HG03520 (cell line): ENCODE results near the gene ACACB.
"Not testable (repeated sequence)": the region's sequence is repeated elsewhere in the genome, so short reads cannot be mapped to it uniquely, and the experiment has no call there.

Experiments used
- ATAC-seq: cut with Tn5 transposase; IDR thresholded peaks from one replicate; pipeline ENCODE4 v1.9.1; 2021; ENCODE audit warnings: mild to moderate bottlenecking, moderate library complexity; ENCODE audit not compliant: unreplicated experiment

Gene ACACB

GRCh38 chr12:109170324-109170723, 53.9 kb downstream of the ACACB start:
- no peak for ATAC-seq

DNA sequence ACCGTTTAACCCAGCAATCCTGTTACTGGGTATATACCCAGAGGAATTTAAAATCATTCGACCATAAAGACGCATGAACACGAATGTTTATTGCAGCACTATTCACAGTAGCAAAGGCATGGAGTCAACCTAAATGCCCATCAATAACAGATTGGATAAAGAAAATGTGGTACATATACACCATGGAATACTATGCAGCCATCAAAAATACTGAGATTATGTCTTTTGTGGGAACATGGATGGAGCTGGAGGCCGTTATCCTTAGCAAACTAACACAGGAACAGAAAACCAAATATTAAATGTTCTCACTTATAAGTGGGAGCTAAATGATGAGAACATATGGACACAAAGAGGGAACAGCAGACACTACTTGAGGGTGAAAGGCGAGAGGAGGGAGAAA, 56.4 kb downstream of the ACACB start:
- ATAC-seq, result not testable (repeated sequence)

DNA sequence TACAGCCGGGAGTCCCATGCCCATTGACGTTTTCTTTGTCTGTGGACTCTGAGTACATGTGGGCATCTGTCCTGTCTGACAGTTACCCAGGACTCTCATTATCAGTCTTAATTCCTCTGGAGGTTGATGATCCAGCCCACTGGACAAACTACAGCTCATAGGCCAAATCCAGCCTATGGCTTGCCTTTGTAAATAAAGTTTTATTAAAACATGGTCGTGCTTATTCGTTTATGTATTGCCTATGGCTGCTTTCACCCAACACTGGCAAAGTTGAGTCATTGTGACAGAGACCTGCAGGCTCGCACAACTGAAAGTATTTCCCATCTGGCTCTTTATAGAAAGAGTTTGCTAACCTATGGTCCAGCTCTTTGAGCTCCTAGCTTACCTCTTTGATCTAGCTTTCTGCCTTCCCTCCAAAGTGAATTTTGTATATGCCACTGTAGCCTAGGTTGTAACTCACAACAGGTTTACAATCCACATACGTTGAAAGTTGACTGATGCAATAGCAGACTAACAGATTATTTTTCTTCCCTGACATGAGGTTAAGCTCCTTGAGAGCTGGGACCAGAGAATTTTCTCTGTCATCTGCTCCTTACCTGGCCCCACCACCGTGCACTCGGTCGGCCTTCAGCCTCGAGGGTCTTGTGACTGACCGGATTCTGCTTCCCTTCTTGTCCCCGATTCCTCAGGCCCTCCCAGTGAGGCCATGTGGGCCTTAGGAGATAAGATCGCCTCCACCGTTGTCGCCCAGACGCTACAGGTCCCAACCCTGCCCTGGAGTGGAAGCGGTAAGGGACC, 57.3 kb downstream of the ACACB start:
- ATAC-seq, result no peak

- no peak for ATAC-seq
Measured at GRCh38 chr12:109174468-109174867, 58.1 kb downstream of the ACACB start.

DNA sequence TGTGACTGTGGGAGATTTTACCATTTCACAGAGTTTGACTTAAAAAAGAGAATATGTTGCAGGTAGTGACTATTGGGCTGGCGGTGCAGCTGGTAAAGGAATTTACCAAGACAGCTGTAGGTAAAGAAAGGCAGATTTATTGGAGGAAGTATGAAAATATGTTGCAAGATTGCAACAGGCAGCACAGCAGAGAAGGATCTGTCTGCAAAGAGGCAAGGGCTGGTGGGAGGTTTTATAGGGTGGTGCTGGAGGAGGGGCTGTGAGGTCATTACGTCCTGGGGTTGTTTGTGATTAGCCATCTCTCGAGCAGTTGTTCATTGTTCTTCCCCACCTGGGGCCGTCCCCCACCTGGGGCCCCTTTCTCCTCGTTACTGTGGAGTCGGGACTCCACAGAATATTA, 62.1 kb downstream of the ACACB start:
- ATAC-seq, result no peak

- ATAC-seq, result no peak
Measured at GRCh38 chr12:109179927-109180326, 63.5 kb downstream of the ACACB start.

DNA sequence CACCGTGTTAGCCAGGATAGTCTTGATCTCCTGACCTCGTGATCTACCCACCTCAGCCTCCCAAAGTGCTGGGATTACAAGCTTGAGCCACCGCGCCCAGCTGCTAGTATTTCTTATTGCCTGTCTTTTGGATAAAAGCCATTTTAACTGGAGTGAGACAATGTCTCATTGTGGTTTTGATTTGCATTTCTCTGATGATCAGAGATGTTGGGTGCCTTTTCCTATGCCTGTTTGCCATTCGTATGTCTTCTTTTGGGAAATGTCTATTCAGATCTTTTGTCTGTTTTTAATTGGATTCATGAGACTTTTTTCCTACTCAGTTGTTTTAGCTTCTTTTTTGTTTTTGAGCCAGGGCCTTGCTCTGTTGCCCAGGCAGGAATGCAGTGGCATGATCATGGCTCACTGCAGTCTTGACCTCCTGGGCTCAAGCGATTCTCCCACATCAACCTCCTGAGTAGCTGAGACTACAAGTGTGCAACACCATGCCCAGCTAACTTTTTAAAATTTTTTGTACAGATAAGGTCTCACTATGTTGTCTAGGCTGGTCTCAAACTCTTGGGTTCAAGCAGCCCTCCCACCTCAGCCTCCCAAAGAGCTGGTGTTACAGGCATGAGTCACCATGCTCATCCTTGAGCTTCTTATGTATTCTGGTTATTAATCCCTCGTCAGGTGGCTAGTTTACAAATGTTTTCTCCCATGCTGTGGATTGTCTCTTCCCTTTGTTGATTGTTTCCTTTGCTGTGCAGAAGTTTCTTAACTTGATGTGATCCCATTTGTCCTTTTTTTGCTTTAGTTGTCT, 65.9 kb downstream of the ACACB start:
- no peak for ATAC-seq

GRCh38 chr12:109185441-109185840, 69.1 kb downstream of the ACACB start:
- no peak for ATAC-seq

DNA sequence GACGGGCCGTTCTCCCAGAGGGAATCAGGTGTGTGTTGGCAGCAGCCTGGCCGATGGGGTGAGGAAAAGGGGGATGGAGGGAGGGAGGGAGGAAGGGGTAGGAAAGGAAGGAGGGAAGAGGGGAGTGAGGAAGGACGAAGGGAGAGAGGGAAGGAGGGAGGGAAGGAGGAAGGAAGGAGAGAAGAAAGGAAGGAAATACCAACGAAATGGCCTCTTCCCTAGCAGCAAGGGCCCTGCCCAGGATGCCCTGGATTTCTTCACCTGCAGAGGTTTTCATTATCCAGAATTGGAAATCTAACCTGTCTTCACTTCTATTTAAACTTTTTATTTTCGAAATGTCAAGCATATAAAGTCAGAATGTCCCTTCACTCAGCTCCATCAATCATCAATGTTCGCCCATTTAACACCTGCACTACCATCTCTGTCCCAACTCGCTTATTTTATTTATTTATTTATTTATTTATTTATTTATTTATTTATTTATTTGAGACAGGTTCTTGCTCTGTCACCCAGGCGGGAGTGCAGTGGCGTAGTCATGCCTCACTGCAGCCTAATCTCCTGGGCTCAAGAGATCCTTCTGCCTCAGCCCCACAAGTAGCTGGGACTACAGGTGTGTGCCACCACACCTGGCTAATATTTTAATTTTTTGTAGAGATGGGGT, 70.7 kb downstream of the ACACB start:
- ATAC-seq, result no peak

DNA sequence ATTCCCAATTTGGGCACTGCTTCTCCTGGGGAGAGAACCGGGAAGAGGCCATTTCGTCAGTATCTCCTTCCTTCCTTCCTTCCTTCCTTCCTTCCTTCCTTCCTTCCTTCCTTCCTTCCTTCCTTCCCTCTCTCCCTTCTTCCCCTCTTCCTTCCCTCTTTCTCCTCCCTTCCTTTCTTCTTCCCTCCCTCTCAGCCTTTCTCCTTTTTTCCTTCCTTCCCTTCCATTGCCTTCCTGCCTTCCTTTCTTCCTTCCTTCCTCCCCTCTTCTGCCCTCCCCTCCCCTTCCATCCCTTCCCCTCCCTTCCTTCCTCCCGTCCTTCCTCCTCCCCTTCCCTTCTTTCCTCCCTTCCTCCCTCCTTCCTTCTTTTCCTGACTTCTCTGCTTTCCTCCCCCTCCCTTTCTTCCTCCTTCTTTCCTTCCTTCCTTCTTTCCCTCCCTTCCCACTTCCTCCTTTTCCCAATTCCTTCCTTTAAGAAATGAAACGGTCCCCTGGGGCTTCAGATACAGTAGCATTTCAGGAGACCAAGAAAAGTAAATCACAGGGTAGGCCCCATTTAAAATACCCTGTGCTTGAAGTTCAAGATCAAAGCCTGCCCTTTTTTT, 71.8 kb downstream of the ACACB start:
- ATAC-seq, result no peak

DNA sequence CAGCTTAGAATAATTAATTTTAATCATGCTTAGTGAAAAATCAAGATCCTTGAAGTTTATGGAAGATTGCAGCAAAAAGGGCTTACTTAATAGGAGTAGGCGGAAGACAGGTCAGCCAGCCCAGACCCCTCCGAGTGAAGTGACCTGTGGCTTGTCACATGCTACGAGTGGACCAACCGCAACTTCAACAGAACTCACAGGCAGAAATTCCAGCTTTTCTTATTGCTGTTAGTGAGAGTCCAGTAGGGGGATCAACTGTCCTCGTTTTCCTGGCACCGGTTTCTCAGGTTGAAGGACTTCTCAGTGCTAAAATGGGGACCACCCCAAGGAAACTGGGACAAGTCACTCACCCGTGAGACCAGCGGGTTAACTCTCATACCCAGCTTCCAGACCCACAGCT, 72.9 kb downstream of the ACACB start:
- no peak for ATAC-seq

DNA sequence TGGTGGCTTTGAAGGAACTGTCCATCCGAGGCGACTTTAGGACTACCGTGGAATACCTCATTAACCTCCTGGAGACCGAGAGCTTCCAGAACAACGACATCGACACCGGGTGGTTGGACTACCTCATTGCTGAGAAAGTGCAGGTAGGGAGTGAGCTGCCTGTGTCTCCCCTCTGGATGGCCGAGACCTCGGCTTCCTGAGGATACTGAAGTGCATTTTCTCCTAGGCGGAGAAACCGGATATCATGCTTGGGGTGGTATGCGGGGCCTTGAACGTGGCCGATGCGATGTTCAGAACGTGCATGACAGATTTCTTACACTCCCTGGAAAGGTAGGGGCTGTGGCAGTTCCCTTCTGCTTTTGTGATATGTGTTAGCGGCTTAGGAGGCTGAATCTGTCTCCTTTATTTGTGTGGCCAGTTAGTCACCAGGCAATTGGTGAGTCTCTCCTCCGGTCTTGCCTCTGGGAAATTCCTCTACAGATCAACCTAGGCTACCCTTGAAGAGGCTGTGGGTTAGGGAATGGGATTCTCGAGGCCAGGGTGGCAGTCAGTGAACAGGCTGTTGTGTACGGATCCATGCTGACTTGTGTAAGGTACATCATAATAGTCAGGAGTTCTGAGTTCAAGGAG, 75.3 kb downstream of the ACACB start:
- ATAC-seq, result no peak

- no peak for ATAC-seq
Measured at GRCh38 chr12:109192358-109192757, 76.0 kb downstream of the ACACB start.

- no peak for ATAC-seq
Measured at GRCh38 chr12:109193896-109194295, 77.5 kb downstream of the ACACB start.

DNA sequence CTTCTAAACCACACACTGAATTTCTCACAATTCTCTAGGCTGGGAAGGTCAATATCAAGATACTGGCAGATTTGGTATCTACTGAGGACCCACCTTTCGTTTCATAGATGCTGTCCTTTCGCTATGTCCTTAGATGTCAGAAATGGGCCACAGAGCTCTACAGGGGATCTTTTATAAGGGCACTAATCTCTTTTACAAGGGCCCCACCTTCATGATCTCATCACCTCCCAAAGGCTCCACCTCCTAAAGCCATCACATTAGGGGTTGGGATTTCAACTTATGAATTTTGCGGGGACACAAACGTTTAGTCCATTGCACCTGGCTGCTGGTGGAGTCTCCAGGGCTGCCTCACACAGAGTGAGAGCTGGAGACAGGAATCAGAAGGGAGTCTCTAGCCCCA, 79.9 kb downstream of the ACACB start:
- ATAC-seq, result no peak

- ATAC-seq, result no peak
Measured at GRCh38 chr12:109197327-109197726, 80.9 kb downstream of the ACACB start.

DNA sequence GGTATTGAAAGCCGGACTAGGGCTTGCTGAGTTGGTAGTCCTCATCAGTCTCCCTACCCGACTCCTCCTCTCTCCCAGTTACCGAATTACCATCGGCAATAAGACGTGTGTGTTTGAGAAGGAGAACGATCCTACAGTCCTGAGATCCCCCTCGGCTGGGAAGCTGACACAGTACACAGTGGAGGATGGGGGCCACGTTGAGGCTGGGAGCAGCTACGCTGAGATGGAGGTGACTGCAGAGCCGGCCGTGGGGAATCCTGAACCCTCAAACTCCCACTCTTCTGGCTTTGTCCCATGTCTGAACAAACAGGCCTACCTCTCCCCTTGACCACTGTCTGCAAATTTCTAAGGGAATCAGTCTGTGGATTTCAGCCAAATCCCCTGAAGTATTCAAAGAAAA, 82.9 kb downstream of the ACACB start:
- no peak for ATAC-seq

GRCh38 chr12:109200825-109201495, 84.6 kb downstream of the ACACB start:
- ATAC-seq, result no peak

- no peak for ATAC-seq
Measured at GRCh38 chr12:109201496-109201885, 85.1 kb downstream of the ACACB start.

DNA sequence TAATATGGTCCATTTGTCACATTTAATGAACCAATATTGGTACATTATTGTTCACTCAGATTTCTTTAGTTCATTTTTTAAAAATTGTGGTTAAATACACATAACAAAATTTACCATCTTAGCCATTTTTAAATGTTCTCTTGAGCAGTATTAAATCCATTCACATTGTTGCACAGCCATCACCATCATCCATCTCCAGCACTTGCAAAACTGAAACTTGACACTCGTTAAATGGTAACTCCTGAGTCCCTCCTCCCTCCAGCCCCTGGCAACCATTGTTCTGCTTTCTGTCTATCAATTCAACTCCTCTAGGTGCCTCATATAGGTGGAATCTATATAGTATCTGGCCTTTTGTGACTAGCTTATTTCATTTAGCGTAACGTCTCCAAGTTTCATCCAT, 86.4 kb downstream of the ACACB start:
- ATAC-seq, result no peak
